Gastroesophageal sphincter (tissue), 4 donors: ENCODE results near the gene BCL2L11. TPM values are rescaled to one million over a fixed set of nuclear protein-coding genes. Genes with fewer than 3 reads are reported as not detected.

Experiments
- ATAC-seq: fragments of 150-250 bp; one replicate; pipeline ENCODE4 v1.9.1; 2016; ENCODE audit warnings: mild to moderate bottlenecking, moderate library complexity
- H3K27ac ChIP-seq, 4 donors: fragments of 200-600 bp; sonication (generic) in 3 of 4; 1 replicate in 3 of 4; 2 replicates in 1 of 4; pipeline ENCODE4 v1.5.1; 2016 to 2019
- H3K27me3 ChIP-seq: fragments of 200-600 bp; sonication (generic); one replicate; pipeline ENCODE4 v1.5.1; 2019
- H3K36me3 ChIP-seq, 2 donors: fragments of 200-600 bp; sonication (generic); one replicate each; pipeline ENCODE4 v1.5.1; 2019; ENCODE audit warnings: control low read depth in 1 of 2
- H3K4me1 ChIP-seq, 3 donors: fragments of 200-600 bp; sonication (generic); 1 replicate in 2 of 3; 2 replicates in 1 of 3; pipeline ENCODE4 v1.5.1; 2016 to 2019; ENCODE audit warnings: control low read depth in 2 of 3
- H3K4me3 ChIP-seq, 2 donors: fragments of 200-600 bp; sonication (generic); one replicate each; pipeline ENCODE4 v1.5.1; 2019; ENCODE audit warnings: mild to moderate bottlenecking in 1 of 2, moderate library complexity in 1 of 2
- H3K9me3 ChIP-seq, 3 donors: fragments of 200-600 bp; sonication (generic); one replicate each; pipeline ENCODE4 v1.5.1; 2017 to 2019; ENCODE audit warnings: control low read depth in 2 of 3
- CTCF ChIP-seq, 4 experiments: fragments of 200-600 bp in 2 of 4; fragments of 450-650 bp in 2 of 4; sonication (generic) in 1 of 4; IDR thresholded peaks; one replicate each; pipeline ENCODE4 v1.5.1; 2017 to 2019; ENCODE audit warnings: antibody characterized with exemption in 4 of 4, mild to moderate bottlenecking in 2 of 4, moderate library complexity in 2 of 4
- EP300 ChIP-seq: sonication (generic); formaldehyde crosslinking; IDR thresholded peaks from one replicate; pipeline ENCODE4 v1.6.1; 2017; ENCODE audit warnings: antibody characterized with exemption, mild to moderate bottlenecking
- POLR2A ChIP-seq, 2 donors: fragments of 450-650 bp; IDR thresholded peaks; one replicate each; pipeline ENCODE4 v1.6.1; 2017; ENCODE audit warnings: antibody characterized with exemption in 2 of 2, mild to moderate bottlenecking in 2 of 2, moderate library complexity in 1 of 2
- POLR2AphosphoS5 ChIP-seq: sonication (generic); formaldehyde crosslinking; IDR thresholded peaks from one replicate; pipeline ENCODE4 v1.6.1; 2017; ENCODE audit warnings: antibody characterized with exemption
- WGBS, 2 donors: methylation state at CpG; one replicate each; pipeline ENCODE4 v1.1.5; 2018; ENCODE audit warnings: low coverage in 1 of 2; 5-methylcytosine and 5-hydroxymethylcytosine counted together
- total RNA-seq, 4 donors: library from RNA; depleted of rRNA; stranded (reverse); fragments of >200 nt; gene quantifications; one replicate each; pipeline ENCODE4 v1.1.0, GENCODE V29; 2016

Gene BCL2L11
- total RNA-seq, 4 donors from 2014 or later, result 8.5 to 120 (median 41.7) TPM

- TF ChIP-seq POLR2A (IDR thresholded peaks at IDR 0.05), result no peak
- TF ChIP-seq EP300, result no peak
- TF ChIP-seq POLR2AphosphoS5, result no peak
- no peak for TF ChIP-seq CTCF (IDR thresholded peaks at IDR 0.05)
- Histone ChIP-seq H3K4me1 (peaks cover 0 to 13% (median 0%) of the 10 kb centered on the region in 3 donors), H3K27ac (no peak overlapping the region), H3K9me3 (no peaks in the 10 kb centered on the region), H3K4me3 (no peak overlapping the region), H3K27me3 (no peaks in the 10 kb centered on the region), H3K36me3 (peaks cover 0 to 17% of the 10 kb centered on the region in 2 donors)
- 92% methylated on average over 1 of the region's 1 CpG; no CpG with 5 or more reads in 1 of the 2 donors for WGBS, 2 donors
- ATAC-seq, result no peak
Observed at GRCh38 chr2:111142101-111142500, 21.4 kb downstream of the BCL2L11 start.

DNA sequence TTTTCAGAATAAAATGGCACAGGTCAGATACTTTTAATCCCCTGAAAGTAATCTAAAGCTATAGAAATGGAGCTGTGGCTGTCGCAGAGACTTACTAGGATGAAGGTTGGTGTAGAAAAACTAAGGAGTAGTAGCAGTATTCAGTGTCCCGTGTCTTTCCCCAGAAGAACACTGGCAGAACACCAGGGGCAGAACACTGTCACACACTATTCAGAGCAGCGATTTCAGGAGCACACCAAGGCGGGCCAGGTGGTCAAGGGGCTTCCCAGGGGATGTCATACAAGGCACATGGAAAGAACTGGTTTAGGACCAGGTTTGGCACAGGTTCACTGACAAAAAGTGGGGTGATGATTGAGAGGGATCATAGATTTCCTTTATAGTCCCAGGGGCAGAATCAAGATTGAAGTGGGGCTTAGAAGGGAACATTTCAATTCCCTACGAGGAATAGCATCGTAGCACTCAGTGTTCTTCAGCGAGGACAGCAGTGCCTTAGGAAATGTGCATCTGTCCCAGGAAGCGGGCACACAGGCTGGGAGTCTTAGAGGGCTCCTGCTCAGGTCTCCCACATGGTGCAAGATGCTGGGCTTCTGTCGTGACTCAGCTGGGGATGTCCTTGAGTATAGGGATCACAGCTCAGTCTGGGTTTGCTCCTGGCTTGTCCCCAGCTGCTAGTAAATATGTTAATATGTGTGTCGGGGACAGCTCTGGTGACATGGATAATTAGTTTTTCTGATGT, 22.6 kb downstream of the BCL2L11 start:
- H3K4me1 ChIP-seq, result peaks cover 0 to 13% (median 0%) of the 10 kb centered on the region in 3 donors
- H3K27me3 ChIP-seq, result no peaks in the 10 kb centered on the region
- no peaks in the 10 kb centered on the region for H3K9me3 ChIP-seq
- H3K27ac ChIP-seq, result no peak overlapping the region
- peaks cover 0 to 14% of the 10 kb centered on the region in 2 donors for H3K36me3 ChIP-seq
- no peak overlapping the region for H3K4me3 ChIP-seq
- no peak for ATAC-seq
- TF ChIP-seq POLR2AphosphoS5 (no peak), CTCF (IDR thresholded peaks at IDR 0.05) (no peak), EP300 (no peak), POLR2A (IDR thresholded peaks at IDR 0.05) (no peak)
- 92 to 94% methylated on average over 3 to 4 of the region's 10 CpGs for WGBS, 2 donors

- no peaks in the 10 kb centered on the region for H3K9me3 ChIP-seq
- no peak for ATAC-seq
- H3K4me3 ChIP-seq, result no peak overlapping the region
- no peak overlapping the region for H3K27ac ChIP-seq
- peaks cover 0 to 14% of the 10 kb centered on the region in 2 donors for H3K36me3 ChIP-seq
- H3K4me1 ChIP-seq, result peaks cover 0 to 8% (median 0%) of the 10 kb centered on the region in 3 donors
- no peaks in the 10 kb centered on the region for H3K27me3 ChIP-seq
- TF ChIP-seq POLR2AphosphoS5 (no peak), EP300 (no peak), CTCF (IDR thresholded peaks at IDR 0.05) (no peak), POLR2A (IDR thresholded peaks at IDR 0.05) (no peak)
- 56 to 71% methylated on average over 1 of the region's 1 CpG for WGBS, 2 donors
Observed at GRCh38 chr2:111143843-111144198, 23.1 kb downstream of the BCL2L11 start.

DNA sequence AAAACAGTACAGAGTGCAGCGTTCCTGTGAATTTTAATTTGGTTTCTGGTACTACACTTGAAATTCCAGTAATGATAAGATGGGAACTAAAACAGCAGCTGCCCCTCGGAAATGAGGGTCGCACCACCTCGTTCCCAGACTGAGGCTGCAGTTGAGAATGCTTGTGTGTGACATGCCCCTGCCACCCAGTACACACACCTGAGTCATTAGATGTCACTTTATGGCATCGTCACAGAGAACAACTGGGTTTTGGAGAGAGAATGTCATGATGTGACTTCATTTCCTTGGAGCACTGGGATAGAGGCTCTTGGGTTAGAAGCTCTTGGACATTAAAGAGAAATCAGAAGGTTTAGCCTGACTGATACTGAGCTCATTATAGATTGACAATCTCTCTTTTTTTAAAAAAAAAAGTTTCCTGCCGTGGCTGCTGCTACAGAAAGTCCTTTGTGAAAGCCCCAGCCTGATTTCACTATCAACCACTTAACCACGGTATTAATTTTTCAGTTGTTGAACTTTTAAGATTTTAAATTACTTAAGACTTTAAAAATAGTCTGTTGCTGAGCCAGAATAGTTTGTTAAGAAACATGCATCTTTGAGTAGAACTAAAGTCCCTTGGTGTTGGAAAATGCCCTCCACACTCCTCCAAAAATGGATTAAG, 24.5 kb downstream of the BCL2L11 start:
- H3K36me3 ChIP-seq, result peaks cover 0 to 12% of the 10 kb centered on the region in 2 donors
- peaks cover 0 to 6% (median 0%) of the 10 kb centered on the region in 3 donors for H3K4me1 ChIP-seq
- H3K9me3 ChIP-seq, result no peaks in the 10 kb centered on the region
- H3K27me3 ChIP-seq, result no peaks in the 10 kb centered on the region
- WGBS, 2 donors, result 83 to 90% methylated on average over 6 to 7 of the region's 7 CpGs
- no peak overlapping the region for H3K4me3 ChIP-seq
- H3K27ac ChIP-seq, result no peak overlapping the region
- no peak for TF ChIP-seq CTCF (IDR thresholded peaks at IDR 0.05)
- no peak for TF ChIP-seq POLR2A (IDR thresholded peaks at IDR 0.05)
- TF ChIP-seq EP300, result no peak
- no peak for TF ChIP-seq POLR2AphosphoS5
- no peak for ATAC-seq
